ENCODE data around the gene C15orf40.

- TF ChIP-seq CTCF (IDR thresholded peaks at IDR 0.05) = no peak
- no peak for TF ChIP-seq EP300 (IDR thresholded peaks at IDR 0.05)
- TF ChIP-seq POLR2A (IDR thresholded peaks at IDR 0.05; ENCODE audit: low read depth) = no peak
These were observed 32.7 kb upstream of the C15orf40 start for GRCh38 chr15:83044156-83044555.
